GM21717 (cell line): ENCODE data around the gene SSX2.
"Not testable (repeated sequence)": the region's sequence is repeated elsewhere in the genome, so short reads cannot be mapped to it uniquely, and the experiment has no call there.

Experiments
- ATAC-seq: cut with Tn5 transposase; IDR thresholded peaks from one replicate; pipeline ENCODE4 v1.9.1; 2021; ENCODE audit warnings: mild to moderate bottlenecking, moderate library complexity; ENCODE audit not compliant: unreplicated experiment

Gene SSX2, protein sequence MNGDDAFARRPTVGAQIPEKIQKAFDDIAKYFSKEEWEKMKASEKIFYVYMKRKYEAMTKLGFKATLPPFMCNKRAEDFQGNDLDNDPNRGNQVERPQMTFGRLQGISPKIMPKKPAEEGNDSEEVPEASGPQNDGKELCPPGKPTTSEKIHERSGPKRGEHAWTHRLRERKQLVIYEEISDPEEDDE

DNA sequence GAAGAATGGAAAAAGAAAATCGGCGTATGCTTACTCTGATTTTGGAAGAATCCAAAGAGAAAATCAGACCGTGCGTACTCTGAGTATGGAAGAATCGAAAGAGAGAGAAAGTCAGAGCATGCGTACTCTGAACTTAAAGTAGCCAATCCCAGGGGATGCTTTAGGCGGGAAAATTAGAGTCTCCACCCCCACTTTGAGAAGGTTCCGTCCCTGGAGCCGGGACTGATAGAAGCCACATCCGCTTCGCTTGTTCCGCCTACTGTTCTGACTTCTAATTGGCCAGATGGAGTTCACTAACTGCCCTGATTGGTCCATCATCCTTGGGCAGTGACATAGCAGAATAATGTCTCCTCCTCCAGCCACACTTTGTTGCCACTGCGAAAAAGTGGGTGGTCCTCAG, at the start of gene SSX2:
Gene SSX2, minus strand, starts transcription at position 101 of the 400 bp plus-strand sequence. CDS start 1,429 bp downstream, outside the sequence.
- not testable (repeated sequence) for ATAC-seq

GRCh38 chrX:52750952-52751351, 44.0 kb upstream of the SSX2 start, which contains the start of gene SSX2B:
SSX2B (plus strand) TSS chrX:52751252; CDS start chrX:52752681, 1,429 bp downstream.
- ATAC-seq: not testable (repeated sequence)

GRCh38 chrX:52692034-52692433, 14.9 kb downstream of the SSX2 start:
- not testable (repeated sequence) for ATAC-seq

DNA sequence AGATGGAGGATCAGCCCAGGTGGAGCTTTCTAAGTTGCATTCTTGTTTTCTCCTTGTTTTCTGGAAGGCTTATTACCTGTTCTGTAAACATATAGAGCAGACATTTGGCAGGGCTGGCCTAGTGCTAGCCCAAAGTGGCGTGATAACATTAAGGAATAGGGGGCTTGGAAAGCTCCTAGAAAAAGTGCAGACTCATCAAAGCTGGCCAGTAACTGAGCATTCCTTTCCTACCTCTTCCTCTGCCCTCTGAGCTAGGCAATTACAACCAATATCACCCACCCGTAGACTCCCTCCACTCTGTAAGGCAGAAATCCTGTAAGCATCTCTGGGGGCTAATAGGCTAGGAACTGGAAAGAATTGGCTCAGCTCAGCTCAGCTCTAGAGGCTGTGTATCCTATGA, 44.8 kb downstream of the SSX2 start:
- not testable (repeated sequence) for ATAC-seq

DNA sequence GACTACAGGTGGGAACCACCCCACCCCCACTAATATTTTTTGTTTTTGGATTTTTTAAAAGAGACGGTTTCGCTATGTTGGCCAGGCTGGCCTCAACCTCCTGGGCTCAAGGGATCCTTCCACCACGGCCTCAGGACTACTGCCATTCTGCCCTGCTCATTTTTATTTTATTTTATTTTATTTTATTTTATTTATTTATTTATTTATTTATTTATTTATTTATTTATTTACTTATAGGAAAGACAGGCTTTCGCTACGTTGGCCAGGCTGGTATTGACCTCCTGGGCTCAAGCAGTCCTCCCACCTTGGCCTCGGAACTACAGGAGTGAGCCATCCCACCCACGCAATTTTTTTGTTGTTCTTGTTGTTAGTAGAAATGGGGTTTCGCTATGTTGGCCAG, 51.5 kb downstream of the SSX2 start:
- ATAC-seq: not testable (repeated sequence)

GRCh38 chrX:52654800-52655199, 52.2 kb downstream of the SSX2 start, which contains the start of gene SSX7:
SSX7 (minus strand) TSS chrX:52654900; CDS start chrX:52653472, 1,428 bp downstream.
- not testable (repeated sequence) for ATAC-seq

DNA sequence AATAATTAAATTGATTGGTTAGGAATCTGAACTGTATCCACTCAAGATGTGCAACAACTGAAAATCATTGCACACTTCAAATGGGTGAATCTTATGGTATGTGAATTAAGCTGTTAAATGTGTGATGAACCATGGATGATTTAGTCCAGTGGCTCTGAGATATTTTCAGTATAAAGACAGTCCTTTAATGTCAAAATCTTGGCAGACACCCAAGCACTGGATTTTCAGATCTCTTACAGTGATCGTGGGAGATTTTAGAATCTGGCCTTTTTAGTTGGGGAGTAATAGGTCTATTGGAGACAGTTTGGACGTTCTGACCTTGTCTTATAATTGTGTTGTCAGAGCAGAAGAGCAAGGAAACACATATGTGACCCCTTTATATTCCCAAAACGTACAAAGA, 56.3 kb downstream of the SSX2 start:
- not testable (repeated sequence) for ATAC-seq

DNA sequence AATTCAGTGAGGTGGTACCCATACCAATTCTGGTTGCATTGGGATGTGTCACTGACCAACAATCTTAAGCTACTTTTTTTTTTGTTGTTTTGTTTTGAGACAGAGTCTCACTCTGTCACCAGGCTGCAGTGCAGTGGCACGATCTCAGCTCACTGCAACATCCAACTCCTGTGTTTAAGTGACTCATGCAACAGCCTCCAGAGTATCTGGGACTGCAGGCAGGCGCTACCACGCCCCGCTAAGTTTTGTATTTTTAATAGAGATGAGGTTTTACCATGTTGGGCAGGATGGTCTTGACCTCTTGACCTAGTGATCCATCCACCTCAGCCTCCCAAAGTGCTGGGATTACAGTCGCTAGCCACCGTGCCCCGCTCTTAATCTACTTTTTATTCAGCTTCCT, 58.0 kb downstream of the SSX2 start:
- ATAC-seq: not testable (repeated sequence)
